ENCODE data around the gene PRR36.

- TF ChIP-seq EZH2phosphoT487 (IDR thresholded peaks at IDR 0.05; ENCODE audit: borderline replicate concordance, low read depth, low read length) (no peak), CTCF (conservative IDR thresholded peaks at IDR 0.05; ENCODE audit: low read length) (no peak)
Observed at GRCh38 chr19:7883796-7884570, 9.8 kb upstream of the PRR36 start.

Data from OCI-LY7 (cell line).